Measurements from ENCODE around the gene DOCK1.
"Not testable (repeated sequence)": the region's sequence is repeated elsewhere in the genome, so short reads cannot be mapped to it uniquely, and the experiment has no call there.

Gene DOCK1

DNA sequence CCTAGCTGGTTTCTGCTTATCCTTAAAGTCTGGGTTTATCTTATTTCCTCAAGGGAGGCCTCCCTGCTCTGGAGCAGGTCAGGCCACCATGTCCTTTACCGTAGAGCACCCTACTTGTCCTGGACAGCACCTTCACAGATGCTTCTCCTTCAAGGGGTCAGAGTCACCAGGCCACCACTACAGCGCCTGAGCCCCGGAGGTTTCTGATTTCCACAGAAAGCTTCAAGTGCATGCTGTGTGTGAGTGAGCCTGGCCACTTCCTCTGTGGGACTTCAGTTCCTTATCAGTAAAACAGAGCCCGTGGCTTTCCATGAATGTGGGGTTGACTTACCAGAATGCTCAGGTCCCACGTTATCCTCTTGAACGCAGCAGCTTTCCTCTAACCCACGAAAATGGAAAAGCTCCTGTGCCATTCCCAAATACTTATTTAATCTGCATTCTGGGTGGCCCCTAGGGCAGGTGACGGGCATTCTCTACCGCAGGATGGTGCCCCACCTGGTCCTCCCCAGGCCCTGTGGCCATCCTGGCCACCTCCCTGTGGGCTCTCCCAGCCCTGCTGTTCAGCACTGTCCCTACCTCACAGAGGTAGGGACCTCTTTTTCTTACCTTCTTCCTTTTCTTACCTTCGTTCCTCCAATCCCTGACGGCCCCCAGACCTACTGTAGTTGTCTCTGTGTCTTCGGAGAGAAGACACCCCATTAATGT lies 1.4 kb upstream of the DOCK1 start:
- DNase-seq (ENCODE audit: low spot score) = no peak

DNA sequence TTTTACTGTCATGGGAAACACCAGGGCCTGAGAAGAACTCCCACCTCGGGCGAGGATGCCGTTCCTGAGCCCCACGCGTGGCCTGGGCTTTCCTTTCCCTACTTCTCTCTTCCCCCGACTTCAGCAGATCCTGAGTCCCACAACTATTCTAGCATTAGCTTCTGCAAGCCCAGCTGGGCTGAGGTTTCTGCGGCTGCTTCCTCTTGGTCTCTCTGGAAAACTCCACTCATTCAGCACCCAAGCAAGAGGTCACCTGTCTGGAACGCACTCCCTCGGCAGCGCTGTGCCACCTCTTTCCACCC lies 761 bp upstream of the DOCK1 start:
- DNase-seq (ENCODE audit: low spot score) = no peak

DNA sequence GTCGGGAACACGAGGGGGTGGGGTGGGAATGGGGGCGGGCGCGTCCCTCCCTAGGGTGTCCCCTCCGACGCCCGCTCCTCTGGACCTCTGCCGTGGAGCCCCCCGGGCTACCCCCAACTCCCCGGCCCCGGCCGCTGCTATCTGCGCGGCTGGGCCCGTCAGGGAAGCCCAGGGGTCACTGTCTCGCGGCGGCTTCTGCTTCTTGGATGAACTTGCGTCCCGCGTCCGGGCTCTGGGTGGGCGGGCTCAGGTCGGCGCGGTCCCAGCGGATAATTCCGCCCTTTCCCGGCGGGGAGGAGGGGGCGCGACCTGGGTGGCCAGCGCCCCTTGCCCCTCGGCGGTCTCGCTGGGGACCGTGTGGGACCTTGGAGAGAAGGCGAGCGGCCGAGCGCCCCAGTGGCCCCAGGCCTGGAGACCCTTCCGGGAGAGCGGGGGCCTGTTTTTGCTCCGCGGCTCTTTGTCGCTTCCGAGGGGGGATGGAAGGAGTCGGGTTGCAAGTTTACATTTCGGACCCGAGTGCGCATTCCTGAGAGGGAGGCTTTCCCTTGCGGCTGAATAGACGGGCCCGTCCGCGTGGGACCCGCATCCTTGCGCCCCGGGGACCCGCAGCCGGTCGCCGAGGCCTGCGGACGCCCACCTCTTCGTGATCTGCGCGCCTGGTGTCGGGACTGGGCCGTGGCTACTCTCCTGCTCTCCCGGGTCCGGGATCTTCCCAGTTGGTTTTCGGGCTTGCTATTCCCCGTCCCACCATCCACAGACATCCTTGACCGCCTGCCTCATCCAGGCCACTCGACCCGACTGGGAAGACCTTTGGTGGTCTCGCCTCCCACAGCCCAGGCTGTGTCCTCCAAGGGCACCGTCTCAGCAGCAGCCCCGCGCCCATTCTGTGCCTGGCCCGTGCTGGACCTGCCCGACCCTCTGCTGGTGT lies 812 bp downstream of the DOCK1 start:
- DNase-seq (ENCODE audit: low spot score) = no peak

DNA sequence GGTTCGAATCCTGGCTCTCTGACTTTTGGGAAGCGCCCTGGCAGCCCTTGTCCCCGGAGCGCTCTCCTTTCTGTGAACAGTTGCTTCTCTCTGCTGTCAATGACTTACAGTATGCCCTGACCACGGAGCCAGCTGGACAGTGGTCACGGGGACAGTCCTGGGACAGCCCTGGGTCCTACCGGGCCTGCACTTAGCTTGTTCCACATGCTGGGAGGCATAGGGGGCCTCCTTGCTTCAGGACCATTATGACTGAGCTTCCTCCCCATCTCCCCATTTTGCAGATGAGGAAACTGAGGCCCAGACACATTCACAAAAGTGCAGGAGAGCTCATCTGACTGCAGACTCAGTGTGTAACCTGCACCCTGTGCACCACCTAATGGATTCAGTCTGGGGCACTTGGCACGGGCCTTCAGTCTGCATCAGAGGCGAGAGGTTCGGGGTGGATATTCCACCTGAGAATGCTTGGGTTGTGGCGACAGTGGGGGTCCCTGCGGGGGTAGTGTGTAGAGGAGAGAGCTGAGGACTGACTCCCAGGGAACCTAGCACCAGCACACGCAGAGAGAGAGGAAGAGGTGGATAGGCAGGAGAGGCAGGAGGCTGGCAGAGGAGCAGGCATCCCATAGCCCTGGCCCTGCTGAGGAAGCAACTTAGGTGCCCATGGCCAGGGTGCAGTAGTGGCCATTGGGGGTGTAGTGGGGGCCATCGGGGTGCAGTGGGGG lies 1.6 kb downstream of the DOCK1 start:
- DNase-seq (ENCODE audit: low spot score) = no peak

DNA sequence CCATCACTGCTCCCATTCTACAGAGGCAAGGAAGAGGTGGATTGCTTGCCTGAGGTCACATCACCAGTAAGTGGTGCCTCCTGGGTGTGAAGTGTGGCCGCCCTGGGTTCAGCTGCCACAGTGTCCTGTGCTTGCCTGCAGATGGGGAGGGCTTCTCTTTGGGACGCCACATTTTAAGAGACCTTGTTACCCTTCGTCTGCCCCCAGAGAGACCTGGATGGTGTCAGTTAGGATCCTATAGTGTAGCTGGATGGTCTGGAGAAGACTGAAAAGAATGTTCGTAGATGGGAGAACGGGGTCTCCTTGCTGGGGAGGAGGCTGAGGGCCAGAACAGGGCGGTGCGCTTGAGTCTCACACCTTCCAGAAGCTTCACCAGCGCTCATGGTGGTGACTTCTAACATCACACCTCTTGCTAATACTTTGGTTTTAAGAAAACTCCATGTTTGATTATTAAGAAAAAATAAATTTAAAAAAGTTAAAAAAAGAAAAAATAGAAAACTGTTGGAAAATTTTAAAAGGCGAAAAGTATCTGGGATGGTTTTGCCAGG lies 2.3 kb downstream of the DOCK1 start:
- no peak for DNase-seq (ENCODE audit: low spot score)

DNA sequence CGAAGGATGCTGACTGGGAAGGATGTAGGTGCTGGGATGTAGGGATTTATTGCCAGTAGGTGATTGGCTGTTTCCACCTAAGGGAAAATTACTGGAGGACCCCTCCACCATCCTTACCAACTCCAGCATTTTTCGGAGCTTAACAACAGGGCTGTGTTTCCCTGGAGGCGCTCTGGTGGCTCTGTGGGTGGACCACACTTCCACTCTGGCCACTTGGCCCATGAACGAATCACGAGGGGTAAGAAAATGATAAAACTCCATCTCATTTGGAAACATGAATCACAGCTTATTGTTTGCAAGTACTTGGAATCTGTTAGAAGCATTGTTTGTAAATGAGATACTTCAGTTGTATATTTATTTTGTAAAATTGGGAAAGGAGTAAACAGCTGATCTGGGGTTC lies 3.0 kb downstream of the DOCK1 start:
- DNase-seq (ENCODE audit: low spot score) = no peak

DNA sequence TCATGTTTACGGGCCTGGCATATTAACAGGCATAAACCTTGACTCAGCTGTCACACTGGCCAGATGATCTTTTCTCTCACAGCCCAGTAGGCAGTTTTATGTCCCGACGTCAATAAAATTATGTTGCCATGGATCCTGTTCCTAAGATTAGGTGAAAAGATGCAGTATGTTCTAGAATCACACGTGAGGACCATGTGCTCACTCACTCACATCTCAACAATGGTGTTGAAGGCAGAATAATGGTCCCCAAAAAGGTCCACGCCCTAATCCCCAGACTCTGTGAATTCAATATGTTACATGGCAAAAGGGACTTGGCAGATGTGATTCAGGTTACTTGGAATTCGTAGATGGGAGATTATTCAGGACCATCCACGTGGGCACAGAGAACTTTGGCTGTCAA lies 3.5 kb downstream of the DOCK1 start:
- no peak for DNase-seq (ENCODE audit: low spot score)

DNA sequence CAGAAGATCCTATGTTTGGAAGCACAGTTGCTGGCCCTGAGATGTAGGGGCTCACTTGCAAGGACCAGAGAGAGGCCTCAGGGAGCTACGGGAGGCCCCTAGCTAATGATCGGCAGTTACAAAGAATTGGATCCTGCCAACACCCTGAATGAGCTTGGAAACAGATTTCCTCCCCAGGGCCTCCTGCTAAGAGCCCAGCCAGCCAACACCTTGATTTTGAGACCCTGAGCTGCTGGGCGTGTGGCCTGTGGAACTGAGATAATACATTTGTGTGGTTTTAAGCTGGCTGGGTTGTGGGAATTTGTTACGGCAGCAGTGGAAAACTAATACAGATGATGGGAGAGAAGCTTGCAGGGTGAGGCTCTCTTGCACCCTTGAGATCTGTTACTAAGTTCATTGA lies 3.9 kb downstream of the DOCK1 start:
- no peak for DNase-seq (ENCODE audit: low spot score)

DNA sequence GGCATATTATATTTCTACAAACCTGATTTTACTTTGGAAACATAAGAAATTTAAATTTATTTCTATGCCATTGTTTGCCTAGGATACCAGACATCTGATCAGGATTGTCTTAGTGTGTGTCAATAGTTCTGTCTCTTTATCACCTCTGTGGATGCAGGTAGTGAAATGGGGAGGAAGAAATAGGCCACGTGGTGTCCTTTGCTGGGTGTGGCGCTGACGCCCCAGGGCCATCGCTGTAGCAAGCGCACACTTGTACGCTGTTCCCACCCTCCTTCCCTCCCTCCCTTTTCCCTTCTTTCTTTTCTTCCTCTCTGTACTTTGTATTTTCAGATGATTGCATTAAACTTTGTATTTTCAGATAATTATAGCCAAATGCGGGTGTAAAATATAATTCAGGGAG lies 5.0 kb downstream of the DOCK1 start:
- DNase-seq (ENCODE audit: low spot score) = no peak

DNA sequence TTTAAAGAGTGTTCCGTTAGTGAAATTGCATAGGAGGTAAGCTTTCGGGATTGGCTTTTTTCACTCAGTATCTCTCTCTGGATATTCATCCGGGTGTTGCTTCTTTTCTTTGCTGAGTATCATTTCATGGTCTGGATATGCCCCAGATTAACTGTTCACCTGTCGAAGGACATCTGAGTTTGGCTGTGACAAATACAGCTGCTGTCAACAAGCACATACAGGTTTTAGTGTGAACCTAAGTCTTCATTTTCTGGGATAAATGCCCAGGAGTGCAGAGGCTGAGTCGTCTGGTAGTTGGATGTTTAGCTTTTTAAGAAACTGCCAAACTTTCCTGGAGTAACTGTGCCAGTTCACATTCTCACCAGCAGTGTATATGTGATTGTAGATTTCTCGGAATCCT lies 5.6 kb downstream of the DOCK1 start:
- DNase-seq (ENCODE audit: low spot score) = no peak

DNA sequence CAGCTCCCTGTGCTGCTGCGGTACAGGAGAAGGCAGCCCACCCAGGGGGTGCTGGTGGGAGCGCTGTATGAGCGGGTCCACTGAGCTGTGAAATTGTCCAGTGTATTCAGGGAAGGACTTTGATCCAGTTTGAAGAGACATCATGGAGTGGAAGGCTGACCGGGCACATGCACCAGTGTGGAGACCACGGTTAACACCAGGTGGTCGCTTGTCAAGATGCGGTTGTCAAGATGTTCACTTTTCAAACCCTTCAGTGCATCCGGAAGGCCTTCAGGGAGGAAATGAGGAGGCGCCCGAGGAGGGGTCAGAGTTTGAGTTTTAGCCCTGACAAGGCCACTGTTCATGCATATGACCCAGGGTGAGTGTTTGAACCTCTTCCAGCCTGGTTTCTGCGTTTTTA lies 6.1 kb downstream of the DOCK1 start:
- DNase-seq (ENCODE audit: low spot score) = no peak

DNA sequence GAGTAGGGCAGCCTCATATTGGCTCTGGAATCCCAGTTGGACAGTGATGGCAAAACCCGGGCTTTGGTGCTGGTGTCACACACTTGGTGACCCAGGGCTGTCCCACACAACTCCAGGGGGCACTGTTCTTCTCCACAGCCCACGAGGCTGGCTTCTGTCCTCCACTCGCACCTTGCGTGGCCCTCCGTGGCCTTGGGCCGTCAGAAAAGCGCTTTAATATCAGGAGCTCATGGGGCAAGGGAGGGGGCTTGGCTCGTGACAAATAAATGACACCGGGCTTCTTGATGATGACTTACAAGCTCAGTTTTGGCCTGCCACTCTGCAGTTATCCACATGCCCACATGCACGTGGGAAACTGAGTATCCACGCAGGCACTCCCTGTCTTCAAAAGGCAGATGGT lies 8.1 kb downstream of the DOCK1 start:
- DNase-seq (ENCODE audit: low spot score) = no peak

DNA sequence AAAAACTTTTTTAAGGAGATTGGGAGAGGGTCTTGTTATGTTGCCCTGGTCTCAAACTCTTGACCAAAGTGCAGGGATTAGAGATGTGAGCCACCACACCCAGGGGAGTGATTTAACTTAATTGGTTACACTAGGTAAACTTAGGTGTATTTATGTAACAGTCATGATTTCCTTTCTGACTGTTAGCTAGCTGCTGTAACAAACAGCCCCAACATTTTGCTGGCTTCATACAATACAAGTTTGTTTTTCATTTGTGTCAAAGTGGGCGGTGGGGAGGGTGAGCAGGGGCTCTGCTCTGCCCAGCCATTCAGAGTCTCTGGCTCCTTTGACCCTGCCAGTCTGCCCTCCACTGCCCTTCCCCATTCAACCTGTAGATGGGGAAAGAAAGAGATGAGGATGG lies 9.3 kb downstream of the DOCK1 start:
- DNase-seq (ENCODE audit: low spot score) = no peak

DNA sequence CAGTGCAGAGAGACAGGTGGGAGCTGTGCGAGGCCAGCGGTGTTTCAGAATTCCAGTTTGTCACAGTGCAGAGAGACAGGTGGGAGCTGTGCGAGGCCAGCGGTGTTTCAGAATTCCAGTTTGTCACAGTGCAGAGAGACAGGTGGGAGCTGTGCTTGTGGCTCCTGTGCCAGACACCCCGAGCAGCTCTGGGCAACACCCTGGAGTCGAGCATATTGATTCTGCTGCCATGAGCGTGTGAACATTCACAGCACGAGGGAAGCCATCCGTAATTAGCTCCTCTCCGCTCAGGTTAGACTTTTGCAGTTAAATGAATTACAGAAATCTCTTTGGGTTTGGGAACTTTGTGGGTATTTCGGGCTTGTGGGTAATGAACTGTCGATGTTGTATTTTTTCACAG lies 11.7 kb downstream of the DOCK1 start:
- DNase-seq (ENCODE audit: low spot score) = not testable (repeated sequence)

DNA sequence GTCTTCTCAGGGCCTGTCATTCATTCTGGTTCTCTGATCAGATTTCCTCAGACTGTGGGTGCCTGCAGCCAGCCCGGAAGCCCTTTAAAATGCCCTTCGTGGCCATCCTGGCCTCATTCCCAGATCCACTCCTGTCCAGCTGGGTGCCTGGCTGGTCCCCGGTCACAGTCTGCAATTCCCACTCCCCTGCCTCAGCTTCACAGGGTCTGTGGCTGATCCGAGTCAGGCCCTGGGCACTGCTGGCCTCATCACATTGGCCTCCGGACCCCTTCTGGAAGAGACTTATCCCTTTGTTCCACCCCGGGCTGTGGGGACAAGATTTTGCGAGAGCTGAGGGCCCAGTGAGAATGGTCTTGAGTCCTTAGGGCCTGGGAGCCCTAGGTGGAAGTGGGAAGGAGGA lies 12.1 kb downstream of the DOCK1 start:
- no peak for DNase-seq (ENCODE audit: low spot score)

DNA sequence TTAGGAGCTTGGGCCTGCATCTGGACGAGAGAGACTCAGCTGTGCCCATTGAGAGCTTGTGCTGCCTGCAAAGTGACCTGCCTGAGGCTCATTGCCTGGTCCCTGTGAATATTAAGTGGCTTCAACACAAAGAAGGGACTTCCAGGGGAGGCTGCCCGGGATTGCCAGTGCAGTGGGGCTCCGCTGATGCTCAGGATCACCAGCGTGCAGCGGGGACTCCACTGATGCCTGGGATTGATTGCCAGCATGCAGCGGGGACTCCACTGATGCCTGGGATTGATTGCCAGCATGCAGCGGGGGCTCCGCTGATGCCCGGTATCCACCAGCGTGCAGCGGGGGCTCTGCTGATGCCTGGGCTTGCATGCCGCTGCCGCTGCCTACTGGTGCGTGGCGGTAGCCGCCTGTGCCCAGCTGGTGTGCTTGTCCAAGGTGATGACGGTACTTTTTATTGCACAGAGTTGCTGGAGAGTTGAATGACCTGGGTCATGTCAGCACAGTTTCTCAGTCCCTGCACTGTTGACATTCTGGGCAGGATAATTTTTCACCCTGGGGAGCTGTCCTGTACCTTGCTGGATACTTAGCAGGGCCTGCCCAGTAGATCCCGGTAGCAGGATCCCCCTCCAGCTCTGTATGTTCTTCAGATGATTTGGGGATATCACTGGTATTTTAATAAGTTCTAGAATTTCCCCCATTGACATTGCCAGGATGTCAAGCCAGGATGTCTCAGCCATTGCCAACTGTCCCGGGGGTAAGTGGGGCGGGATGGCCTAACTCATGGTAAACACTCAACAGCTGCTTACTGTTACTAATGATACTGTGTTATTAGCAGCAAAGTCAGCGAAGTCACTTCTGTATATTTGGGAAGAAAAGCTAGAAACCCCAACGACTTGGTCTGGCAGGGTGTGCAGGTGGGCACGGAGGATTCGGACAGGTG lies 13.0 kb downstream of the DOCK1 start:
- DNase-seq (ENCODE audit: low spot score) = no peak

DNA sequence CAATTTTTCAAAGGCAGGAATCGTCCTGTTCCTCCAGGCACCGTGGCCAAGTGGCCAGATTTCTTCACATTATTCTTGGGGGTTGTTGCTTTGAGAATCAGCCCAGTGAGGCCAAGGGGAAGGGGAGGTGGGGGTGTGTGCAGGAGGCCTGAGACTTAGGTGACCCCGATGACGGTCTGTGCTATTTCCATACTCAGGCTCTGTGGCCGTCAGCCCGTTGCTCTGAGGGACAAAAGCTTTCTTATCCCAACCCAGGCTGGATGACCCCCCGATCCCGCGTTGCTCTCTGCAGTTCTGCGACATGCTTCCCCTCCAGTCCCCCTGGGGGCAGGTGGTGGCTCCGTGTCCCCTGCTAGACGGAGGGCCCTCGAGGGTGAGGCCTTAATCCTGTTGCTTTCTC lies 14.2 kb downstream of the DOCK1 start:
- no peak for DNase-seq (ENCODE audit: low spot score)

DNA sequence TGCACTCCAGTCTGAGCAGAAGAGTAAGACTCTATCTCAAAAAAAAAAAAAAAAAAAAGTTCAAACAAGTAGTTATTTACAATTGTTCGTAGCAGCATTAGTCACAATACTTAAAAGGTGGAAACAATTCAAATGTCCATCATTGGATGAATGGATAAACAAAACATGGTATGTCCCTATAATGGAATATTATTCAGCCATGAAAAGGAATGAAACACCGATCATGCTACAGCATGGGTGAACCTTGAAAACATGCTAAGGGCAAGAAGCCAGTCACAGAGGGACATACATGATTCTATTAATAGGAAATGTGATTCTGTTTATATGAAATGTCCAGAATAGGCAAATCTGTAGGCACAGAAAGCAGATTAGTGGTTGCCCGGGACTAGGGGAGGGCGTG lies 15.9 kb downstream of the DOCK1 start:
- DNase-seq (ENCODE audit: low spot score) = no peak

DNA sequence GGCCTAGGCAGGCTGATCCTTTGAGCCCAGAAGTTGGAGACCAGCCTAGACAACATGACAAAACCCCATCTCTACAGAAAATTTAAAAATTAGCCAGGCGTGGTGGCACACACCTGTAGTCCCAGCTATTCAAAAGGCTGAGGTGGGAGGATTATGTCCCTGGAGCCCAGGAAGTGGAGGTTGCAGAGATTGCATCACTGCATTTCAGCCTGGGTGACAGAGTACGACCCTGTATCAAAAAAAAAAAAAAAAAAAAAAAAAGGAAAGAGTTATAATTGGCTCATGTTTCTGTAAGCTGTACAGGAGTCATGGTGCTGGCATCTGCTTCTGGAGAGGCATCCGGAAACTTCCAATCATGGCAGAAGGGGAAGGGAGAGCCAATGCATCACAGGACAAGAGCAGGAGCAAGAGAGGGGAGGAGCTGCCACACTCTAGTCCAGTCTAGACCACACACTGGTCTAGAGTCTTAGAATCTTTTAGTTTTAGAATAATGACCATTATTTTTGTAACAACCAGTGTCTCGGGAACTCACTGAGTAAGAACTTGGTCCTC lies 16.8 kb downstream of the DOCK1 start:
- DNase-seq (ENCODE audit: low spot score) = no peak

DNA sequence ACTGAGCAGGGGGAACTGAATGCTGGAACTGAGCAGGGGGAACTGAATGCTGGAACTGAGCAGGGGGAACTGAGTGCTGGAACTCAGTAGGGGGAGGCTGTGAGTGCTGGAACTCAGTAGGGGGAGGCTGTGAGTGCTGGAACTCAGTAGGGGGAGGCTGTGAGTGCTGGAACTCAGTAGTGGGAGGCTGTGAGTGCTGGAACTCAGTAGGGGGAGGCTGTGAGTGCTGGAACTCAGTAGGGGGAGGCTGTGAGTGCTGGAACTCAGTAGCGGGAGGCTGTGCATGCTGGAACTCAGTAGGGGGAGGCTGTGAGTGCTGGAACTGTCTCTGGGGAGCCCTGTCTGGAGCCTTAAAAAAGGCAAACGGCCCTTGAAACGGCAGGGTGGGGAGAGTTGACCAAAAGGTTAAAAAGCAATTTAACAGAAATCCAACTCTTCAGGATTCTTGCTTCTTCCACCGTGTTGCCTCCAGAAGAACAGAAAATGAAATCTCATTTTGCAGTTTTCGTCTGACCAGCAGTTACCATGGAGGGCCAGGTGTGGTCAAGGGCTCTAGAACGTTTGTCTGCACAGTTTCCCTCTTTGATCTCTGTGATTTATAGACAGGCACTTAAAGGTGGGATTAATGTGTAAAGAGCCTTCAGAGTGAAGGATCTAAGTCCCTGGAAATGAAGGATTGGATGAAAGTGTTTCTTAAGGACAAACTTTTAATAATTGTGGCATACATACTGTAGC lies 19.1 kb downstream of the DOCK1 start:
- DNase-seq (ENCODE audit: low spot score) = no peak

DNA sequence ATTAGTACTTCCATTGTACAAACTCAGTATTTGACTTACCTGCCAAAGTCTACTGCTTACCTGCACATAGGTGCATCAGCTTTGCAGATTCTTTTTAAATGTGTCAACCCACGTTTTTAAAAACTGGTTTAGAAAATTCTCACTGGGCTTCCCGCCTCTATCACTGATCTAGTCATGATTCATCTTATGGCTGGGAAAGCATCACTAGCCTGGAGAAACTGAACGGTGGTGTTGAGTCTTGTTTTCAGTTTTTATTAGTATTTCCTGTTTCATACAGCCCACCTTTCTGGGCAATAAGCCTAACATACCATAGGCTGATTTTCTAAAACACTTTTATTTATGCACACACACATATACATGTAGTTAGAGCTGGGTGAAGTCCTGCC lies 19.7 kb downstream of the DOCK1 start:
- no peak for DNase-seq (ENCODE audit: low spot score)
